Progenitor cell of endocrine pancreas (in vitro differentiated cells): ENCODE data around the gene IL27RA. TPM values are rescaled to one million over a fixed set of nuclear protein-coding genes. Genes with fewer than 3 reads are reported as not detected.

Experiments used
- DNase-seq: peaks from one replicate; pipeline ENCODE4 v3.0.0; 2021; ENCODE audit warnings: low spot score; ENCODE audit not compliant: unreplicated experiment
- H3K27ac Mint-ChIP-seq: 2 replicates; pipeline ENCODE4 v1.8.0; 2021; ENCODE audit warnings: mild to moderate bottlenecking, moderate library complexity, mixed read lengths
- H3K27me3 Mint-ChIP-seq: 2 replicates; pipeline ENCODE4 v1.8.0; 2021; ENCODE audit warnings: mixed read lengths
- H3K36me3 Mint-ChIP-seq: 2 replicates; pipeline ENCODE4 v1.8.0; 2022; ENCODE audit warnings: mixed read lengths; ENCODE audit not compliant: insufficient read depth
- H3K4me1 Mint-ChIP-seq: 2 replicates; pipeline ENCODE4 v1.8.0; 2021; ENCODE audit warnings: low read depth, mixed read lengths
- H3K4me3 Mint-ChIP-seq: 2 replicates; pipeline ENCODE4 v1.8.0; 2021; ENCODE audit warnings: low read depth, mild to moderate bottlenecking, moderate library complexity, mixed read lengths
- H3K9me3 Mint-ChIP-seq: 2 replicates; pipeline ENCODE4 v1.8.0; 2021; ENCODE audit warnings: low read depth, mixed read lengths
- CTCF ChIP-seq: fragments of 200-600 bp; sonication (generic); IDR thresholded peaks from one replicate; pipeline ENCODE4 v1.5.0; 2021; ENCODE audit warnings: antibody characterized with exemption, mild to moderate bottlenecking; ENCODE audit not compliant: unreplicated experiment
- total RNA-seq: library from RNA; stranded (reverse); gene quantifications from 2 replicates; pipeline ENCODE4 v1.2.1, GENCODE V29; 2021

The IL27RA gene
- total RNA-seq, 1 donor from 2014 or later, result 3.7 TPM

- H3K4me3 Mint-ChIP-seq, result peak overlapping the region; percentile 86
These were observed 42.6 kb downstream of the IL27RA start for GRCh38 chr19:14073925-14074838.

GRCh38 chr19:14078411-14078810 lies 46.8 kb downstream of the IL27RA start:
- Mint-ChIP-seq H3K4me1 (peaks cover 14% of the 10 kb centered on the region), H3K27ac (no peak overlapping the region), H3K36me3 (no peaks in the 10 kb centered on the region), H3K27me3 (no peaks in the 10 kb centered on the region), H3K4me3 (no peak overlapping the region), H3K9me3 (no peaks in the 10 kb centered on the region)
- TF ChIP-seq CTCF, result no peak
- no peak for DNase-seq

More at GRCh38 chr19:14073925-14074838, 42.6 kb downstream of the IL27RA start:
- peaks cover 11% of the 10 kb centered on the region for H3K27me3 Mint-ChIP-seq
- H3K9me3 Mint-ChIP-seq, result no peaks in the 10 kb centered on the region
- H3K4me1 Mint-ChIP-seq, result peaks cover 6% of the 10 kb centered on the region
- no peaks in the 10 kb centered on the region for H3K36me3 Mint-ChIP-seq
- H3K27ac Mint-ChIP-seq, result no peak overlapping the region
- no peak for TF ChIP-seq CTCF
- DNase-seq, result no peak

GRCh38 chr19:14080887-14081796 lies 49.6 kb downstream of the IL27RA start:
- Mint-ChIP-seq H3K4me1 (peaks cover 11% of the 10 kb centered on the region), H3K4me3 (peak overlapping the region; percentile 93), H3K36me3 (peaks cover 2% of the 10 kb centered on the region), H3K9me3 (no peaks in the 10 kb centered on the region), H3K27ac (peak overlapping the region; percentile 98), H3K27me3 (no peaks in the 10 kb centered on the region)
- TF ChIP-seq CTCF, result no peak
- DNase-seq, result peak; percentile 98

GRCh38 chr19:14081797-14082674 lies 50.5 kb downstream of the IL27RA start:
- Mint-ChIP-seq H3K27ac (peak overlapping the region; percentile 98), H3K9me3 (no peaks in the 10 kb centered on the region), H3K27me3 (no peaks in the 10 kb centered on the region), H3K4me1 (peaks cover 11% of the 10 kb centered on the region), H3K36me3 (peaks cover 2% of the 10 kb centered on the region), H3K4me3 (peak overlapping the region; percentile 93)
- no peak for DNase-seq
- TF ChIP-seq CTCF, result no peak
